Coronary artery (tissue), 2 donors: ENCODE data around the gene DOCK9.

ENCODE experiments used
- DNase-seq: peaks from one replicate; pipeline ENCODE4 v3.0.0-alpha.2; 2017; ENCODE audit warnings: low spot score
- H3K27ac ChIP-seq, 2 donors: fragments of 200-600 bp; sonication (generic); one replicate each; pipeline ENCODE4 v1.5.1; 2016 to 2019
- H3K4me3 ChIP-seq: fragments of 200-600 bp; sonication (generic); 2 replicates; pipeline ENCODE4 v1.5.1; 2016; ENCODE audit warnings: mild to moderate bottlenecking, moderate library complexity
- CTCF ChIP-seq: fragments of 200-600 bp; sonication (generic); IDR thresholded peaks from one replicate; pipeline ENCODE4 v1.5.1; 2019; ENCODE audit warnings: antibody characterized with exemption

Gene DOCK9

DNA sequence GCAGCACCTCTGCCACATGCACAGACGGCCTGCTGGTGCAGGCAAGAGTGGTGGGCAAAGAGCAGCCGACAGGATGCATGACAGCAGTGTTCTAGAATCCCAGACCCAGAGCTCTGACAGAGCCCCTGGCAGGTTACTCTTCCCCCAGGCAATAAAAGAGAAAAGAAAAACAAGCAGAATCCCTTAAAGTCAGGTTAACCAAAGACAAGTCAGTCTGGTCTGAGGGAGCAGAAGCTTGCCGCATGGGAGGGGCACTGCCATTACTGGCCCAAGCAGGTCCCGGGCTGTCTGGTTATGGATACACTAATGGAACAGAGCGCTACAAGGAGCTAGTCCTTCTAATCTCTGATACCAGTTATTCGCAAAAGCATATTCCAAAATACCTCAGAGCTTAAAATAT is 36.1 kb upstream of the DOCK9 start:
- no peak for TF ChIP-seq CTCF

DNA sequence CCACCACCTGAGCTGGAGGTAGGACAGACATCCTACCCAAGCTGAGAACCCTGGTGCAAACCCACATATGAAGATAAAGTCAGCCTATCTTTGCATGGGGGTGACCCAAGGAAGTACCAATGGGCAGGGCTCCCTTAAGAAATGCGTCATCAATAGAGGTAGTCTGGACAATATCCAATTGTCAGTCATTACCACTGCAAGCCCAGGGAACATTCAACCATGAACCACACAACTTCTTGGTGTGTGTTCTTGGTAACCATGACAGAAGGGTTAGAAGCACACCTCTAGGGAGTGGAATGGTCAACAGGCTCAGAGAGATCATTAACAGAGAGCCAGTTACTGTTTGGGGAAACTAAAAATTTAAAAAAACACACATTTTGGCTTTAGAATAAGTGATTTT is 34.7 kb upstream of the DOCK9 start:
- H3K4me3 ChIP-seq: no peak overlapping the region
- no peak overlapping the region for H3K27ac ChIP-seq
- no peak for DNase-seq
- no peak for TF ChIP-seq CTCF

More for the DNA sequence above, 36.1 kb upstream of the DOCK9 start:
- Histone ChIP-seq H3K27ac (no peak overlapping the region), H3K4me3 (no peak overlapping the region)
- DNase-seq: no peak

- no peak overlapping the region for H3K4me3 ChIP-seq
- TF ChIP-seq CTCF: no peak
- DNase-seq: no peak
- H3K27ac ChIP-seq: no peak overlapping the region
Observed at GRCh38 chr13:99009987-99010551, 32.2 kb upstream of the DOCK9 start.

GRCh38 chr13:99008577-99008976 is 30.7 kb upstream of the DOCK9 start:
- Histone ChIP-seq H3K4me3 (no peak overlapping the region), H3K27ac (peak overlapping the region in 1 of 2 donors; percentile 24)
- TF ChIP-seq CTCF: no peak
- no peak for DNase-seq

- DNase-seq: no peak
- TF ChIP-seq CTCF: no peak
- no peak overlapping the region for H3K4me3 ChIP-seq
- no peak overlapping the region for H3K27ac ChIP-seq
Observed at GRCh38 chr13:99007414-99007986, 29.6 kb upstream of the DOCK9 start.

DNA sequence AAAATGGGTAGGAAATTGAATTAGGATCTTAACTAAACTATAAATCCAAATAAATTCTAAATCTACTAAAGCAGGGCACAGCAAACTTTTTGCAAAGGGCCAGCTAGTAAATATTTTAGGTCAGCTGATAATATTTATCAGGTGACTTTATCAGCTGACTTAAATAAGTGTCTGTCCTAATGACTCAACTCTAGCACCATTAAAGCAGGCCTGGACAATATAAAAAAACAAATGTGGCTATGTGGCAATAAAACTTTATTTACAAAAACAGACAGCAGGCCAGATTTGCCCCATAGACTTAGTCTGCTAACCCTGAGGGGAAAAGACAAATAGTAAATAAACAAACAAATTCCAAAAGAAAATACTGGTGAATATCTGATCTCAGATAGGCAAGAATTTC is 27.7 kb upstream of the DOCK9 start:
- no peak for DNase-seq

More for the DNA sequence above, 27.7 kb upstream of the DOCK9 start:
- H3K4me3 ChIP-seq: no peak overlapping the region
- no peak overlapping the region for H3K27ac ChIP-seq
- no peak for TF ChIP-seq CTCF
